ENCODE data around the gene FMNL3.

DNA sequence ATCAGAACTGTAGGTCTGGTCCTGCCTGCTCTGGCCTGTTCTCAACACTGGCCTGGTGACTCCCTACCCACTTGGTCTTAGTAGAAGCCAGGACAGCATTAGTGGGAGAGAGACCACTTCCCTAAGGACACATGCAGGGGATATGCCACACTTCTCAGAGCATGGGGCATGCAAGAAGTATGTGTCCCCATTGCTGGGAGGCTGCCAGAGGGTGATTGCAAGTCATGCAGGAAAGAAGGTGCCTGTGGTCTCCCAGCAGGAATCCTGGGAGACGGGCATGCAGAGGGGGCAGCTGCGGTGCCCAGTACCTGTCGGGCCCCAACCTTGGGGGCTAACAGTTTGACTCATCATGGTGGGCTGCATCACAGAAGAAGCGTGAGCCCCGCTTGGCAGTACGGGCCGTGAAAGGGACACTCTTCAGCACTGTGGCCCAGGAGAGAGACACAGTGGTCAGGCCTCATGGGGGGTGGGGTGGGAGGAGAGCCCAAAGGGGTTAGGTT, 60.8 kb downstream of the FMNL3 start:
- TF ChIP-seq, protein P1, sequence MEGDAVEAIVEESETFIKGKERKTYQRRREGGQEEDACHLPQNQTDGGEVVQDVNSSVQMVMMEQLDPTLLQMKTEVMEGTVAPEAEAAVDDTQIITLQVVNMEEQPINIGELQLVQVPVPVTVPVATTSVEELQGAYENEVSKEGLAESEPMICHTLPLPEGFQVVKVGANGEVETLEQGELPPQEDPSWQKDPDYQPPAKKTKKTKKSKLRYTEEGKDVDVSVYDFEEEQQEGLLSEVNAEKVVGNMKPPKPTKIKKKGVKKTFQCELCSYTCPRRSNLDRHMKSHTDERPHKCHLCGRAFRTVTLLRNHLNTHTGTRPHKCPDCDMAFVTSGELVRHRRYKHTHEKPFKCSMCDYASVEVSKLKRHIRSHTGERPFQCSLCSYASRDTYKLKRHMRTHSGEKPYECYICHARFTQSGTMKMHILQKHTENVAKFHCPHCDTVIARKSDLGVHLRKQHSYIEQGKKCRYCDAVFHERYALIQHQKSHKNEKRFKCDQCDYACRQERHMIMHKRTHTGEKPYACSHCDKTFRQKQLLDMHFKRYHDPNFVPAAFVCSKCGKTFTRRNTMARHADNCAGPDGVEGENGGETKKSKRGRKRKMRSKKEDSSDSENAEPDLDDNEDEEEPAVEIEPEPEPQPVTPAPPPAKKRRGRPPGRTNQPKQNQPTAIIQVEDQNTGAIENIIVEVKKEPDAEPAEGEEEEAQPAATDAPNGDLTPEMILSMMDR (IDR thresholded peaks at IDR 0.05; ENCODE audit: low read length), result no peak
- TF ChIP-seq EZH2phosphoT487 (IDR thresholded peaks at IDR 0.05; ENCODE audit: low read length) (no peak), EZH2 (optimal IDR thresholded peaks at IDR 0.05; ENCODE audit: low read depth, low read length) (no peak)

Data from MM.1S (cell line).